HepG2 (cell line): ENCODE measurements around the gene KCTD5. TPM values are rescaled to one million over a fixed set of nuclear protein-coding genes. Genes with fewer than 3 reads are reported as not detected.
A peak's percentile ranks its signal among the peaks of the same experiment; 100 is the strongest.

Source experiments
- ATF1 ChIP-seq: IDR thresholded peaks from 2 replicates; pipeline ENCODE4 v1.6.1; 2016; ENCODE audit warnings: mild to moderate bottlenecking, control low read depth
- ATF5 ChIP-seq: sonication (generic); formaldehyde crosslinking; IDR thresholded peaks from 2 replicates; pipeline ENCODE4 v1.4.0; 2020; ENCODE audit warnings: mild to moderate bottlenecking, low read depth, missing genetic modification reagents
- CHD2 ChIP-seq: IDR thresholded peaks from 2 replicates; pipeline ENCODE4 v1.6.1; 2011; ENCODE audit warnings: low read depth, low read length, improper control_type of control experiment
- EEA1 ChIP-seq: sonication (generic); formaldehyde crosslinking; IDR thresholded peaks from 2 replicates; pipeline ENCODE4 v1.5.1; 2020; ENCODE audit warnings: mild to moderate bottlenecking, missing genetic modification reagents, borderline replicate concordance
- HNF4G ChIP-seq, 2 experiments: sonication (generic) in 1 of 2; formaldehyde crosslinking in 1 of 2; IDR thresholded peaks; 2 replicates each; pipeline versions ENCODE4 v1.4.0 to v1.6.1; 2011 to 2020; ENCODE audit warnings: borderline replicate concordance in 2 of 2, low read depth in 2 of 2, mild to moderate bottlenecking in 2 of 2, low read length in 1 of 2, missing genetic modification reagents in 1 of 2, moderate library complexity in 1 of 2
- IRF2 ChIP-seq: IDR thresholded peaks from 2 replicates; pipeline ENCODE4 v1.6.1; 2018; ENCODE audit warnings: missing genetic modification reagents, missing compliant biosample characterization
- MEF2D ChIP-seq: sonication (generic); formaldehyde crosslinking; IDR thresholded peaks from 2 replicates; pipeline ENCODE4 v1.5.1; 2020; ENCODE audit warnings: mild to moderate bottlenecking, missing genetic modification reagents
- MEIS2 ChIP-seq: sonication (generic); formaldehyde crosslinking; IDR thresholded peaks from 2 replicates; pipeline ENCODE4 v1.9.0; 2021; ENCODE audit warnings: mild to moderate bottlenecking, missing genetic modification reagents
- POLR2AphosphoS2 ChIP-seq: IDR thresholded peaks from 2 replicates; pipeline ENCODE4 v1.6.1; 2011; ENCODE audit warnings: low read depth, low read length, improper control_type of control experiment
- RELA ChIP-seq: sonication (generic); formaldehyde crosslinking; IDR thresholded peaks from 2 replicates; pipeline ENCODE4 v1.4.0; 2020; ENCODE audit warnings: missing genetic modification reagents
- SAFB2 ChIP-seq: sonication (generic); formaldehyde crosslinking; IDR thresholded peaks from 2 replicates; pipeline ENCODE4 v1.5.1; 2020; ENCODE audit warnings: missing genetic modification reagents, low read depth, mild to moderate bottlenecking, borderline replicate concordance
- SOX13 ChIP-seq, 3 experiments: fragments of 450-650 bp in 1 of 3; sonication (generic) in 1 of 3; formaldehyde crosslinking in 1 of 3; IDR thresholded peaks in 2 of 3; conservative IDR thresholded peaks in 1 of 3; 2 replicates each; pipeline versions ENCODE4 v1.5.0 to v1.6.1; 2016 to 2020; ENCODE audit warnings: antibody characterized with exemption in 1 of 3, mild to moderate bottlenecking in 1 of 3, missing compliant biosample characterization in 1 of 3, missing genetic modification reagents in 1 of 3, moderate library complexity in 1 of 3
- SP1 ChIP-seq, 2 experiments: fragments of 450-650 bp in 1 of 2; sonication (generic) in 1 of 2; formaldehyde crosslinking in 1 of 2; IDR thresholded peaks; 2 replicates each; pipeline versions ENCODE4 v1.4.0 to v1.6.1; 2016 to 2020; ENCODE audit warnings: missing genetic modification reagents in 1 of 2
- TBL1XR1 ChIP-seq: fragments of 150-350 bp; IDR thresholded peaks from 2 replicates; pipeline ENCODE4 v1.6.1; 2014; ENCODE audit warnings: borderline replicate concordance, low read length; ENCODE audit not compliant: partially characterized antibody
- TBX3 ChIP-seq: fragments of 450-650 bp; IDR thresholded peaks from 2 replicates; pipeline ENCODE4 v1.6.1; 2017; ENCODE audit warnings: antibody characterized with exemption, mild to moderate bottlenecking, inconsistent platforms, borderline replicate concordance
- ZBTB34 ChIP-seq: sonication (generic); formaldehyde crosslinking; IDR thresholded peaks from 2 replicates; pipeline ENCODE4 v1.8.0; 2022; ENCODE audit warnings: mild to moderate bottlenecking, missing genetic modification reagents
- ZBTB43 ChIP-seq: sonication (generic); formaldehyde crosslinking; conservative IDR thresholded peaks from 2 replicates; pipeline ENCODE4 v1.4.0; 2020; ENCODE audit warnings: missing genetic modification reagents
- ZNF12 ChIP-seq: sonication (generic); formaldehyde crosslinking; IDR thresholded peaks from 2 replicates; pipeline ENCODE4 v1.5.0; 2020; ENCODE audit warnings: missing genetic modification reagents
- ZNF136 ChIP-seq: sonication (generic); formaldehyde crosslinking; IDR thresholded peaks from 2 replicates; pipeline ENCODE4 v1.8.1; 2022; ENCODE audit warnings: low read depth, mild to moderate bottlenecking, moderate library complexity, missing genetic modification reagents
- ZNF256 ChIP-seq: sonication (generic); formaldehyde crosslinking; conservative IDR thresholded peaks from 2 replicates; pipeline ENCODE4 v1.4.0; 2020; ENCODE audit warnings: missing genetic modification reagents
- ZNF280D ChIP-seq: sonication (generic); formaldehyde crosslinking; IDR thresholded peaks from 2 replicates; pipeline ENCODE4 v1.5.1; 2020; ENCODE audit warnings: mild to moderate bottlenecking, missing genetic modification reagents
- ZNF367 ChIP-seq: sonication (generic); formaldehyde crosslinking; IDR thresholded peaks from 2 replicates; pipeline ENCODE4 v1.4.0; 2020; ENCODE audit warnings: missing genetic modification reagents, borderline replicate concordance
- ZNF607 ChIP-seq: sonication (generic); formaldehyde crosslinking; IDR thresholded peaks from 2 replicates; pipeline ENCODE4 v1.5.1; 2020; ENCODE audit warnings: missing genetic modification reagents, mild to moderate bottlenecking, borderline replicate concordance
- ZNF879 ChIP-seq: sonication (generic); formaldehyde crosslinking; IDR thresholded peaks from 2 replicates; pipeline ENCODE4 v1.8.1; 2023; ENCODE audit warnings: missing genetic modification reagents
- polyA plus RNA-seq, 8 experiments: library from polyadenylated mRNA; depleted of rRNA in 3 of 8; stranded (reverse) in 7 of 8; unstranded in 1 of 8; fragments of >200 nt; fragmentation: Illumina TruSeq in 4 of 8; extraction: Trizol in 4 of 8; gene quantifications; 2 replicates each; pipeline versions ENCODE4 v1.2.1 to v1.2.3, GENCODE V29; 2011 to 2016; ENCODE audit warnings: low read depth in 4 of 8, missing spikeins in 1 of 8, mixed read lengths in 1 of 8; ENCODE audit not compliant: insufficient read depth in 1 of 8
- total RNA-seq, 5 experiments: library from RNA; depleted of rRNA; stranded (reverse); fragments of >200 nt; fragmentation: Illumina TruSeq; extraction: Trizol; gene quantifications; 2 replicates each; pipeline ENCODE4 v1.2.3, GENCODE V29; 2016; ENCODE audit warnings: low read depth in 1 of 5

The KCTD5 gene
- total and polyA plus RNA-seq, 2 of the 13 experiments (the other 11 are each of a cell fraction or from before 2014, with no cell fraction given) = 25.4 to 29.8 TPM

GRCh38 chr16:2751577-2752034 is 69.3 kb downstream of the KCTD5 start (continued):
- no peak for TF ChIP-seq HNF4G (IDR thresholded peaks at IDR 0.05; ENCODE audit: borderline replicate concordance, low read depth, low read length)
- no peak for TF ChIP-seq HNF4G (CRISPR knock-in tag; IDR thresholded peaks at IDR 0.05; ENCODE audit: borderline replicate concordance, low read depth)
- no peak for TF ChIP-seq TBX3
- no peak; the same call in 1 of the 2 replicates for TF ChIP-seq ZNF607
- no peak for TF ChIP-seq POLR2AphosphoS2
- TF ChIP-seq ZNF256 = no peak
- 0 out of 2 replicates have a peak, but pooled peaks have one; percentile 33 for TF ChIP-seq ZBTB34 (CRISPR knock-in tag)
- TF ChIP-seq ZNF12 (CRISPR knock-in tag) = peak; percentile 47; the same call in 1 of the 2 replicates
- TF ChIP-seq ATF5 = no peak
- no peak for TF ChIP-seq TBL1XR1
- TF ChIP-seq ATF1 (CRISPR knock-in tag) = no peak
- TF ChIP-seq SAFB2 (CRISPR knock-in tag) = no peak
- TF ChIP-seq ZNF136 (CRISPR knock-in tag) = no peak
- no peak for TF ChIP-seq MEF2D
- no peak for TF ChIP-seq RELA (CRISPR knock-in tag)
- no peak for TF ChIP-seq ZNF280D
- no peak for TF ChIP-seq ZNF367 (CRISPR knock-in tag)
- TF ChIP-seq SP1 (IDR thresholded peaks at IDR 0.05) = no peak
- TF ChIP-seq SP1 (CRISPR knock-in tag; IDR thresholded peaks at IDR 0.05) = no peak; the same call in 1 of the 2 replicates
- no peak for TF ChIP-seq SOX13 (IDR thresholded peaks at IDR 0.05)
- TF ChIP-seq SOX13 (CRISPR knock-in tag; conservative IDR thresholded peaks at IDR 0.05 in 1 of 2, IDR thresholded peaks at IDR 0.05 in 1 of 2) = no peak; a peak in 1 of 4 replicates
- TF ChIP-seq CHD2 = no peak
- TF ChIP-seq EEA1 (CRISPR knock-in tag) = no peak
- no peak for TF ChIP-seq ZNF879 (CRISPR knock-in tag)
- no peak for TF ChIP-seq ZBTB43 (CRISPR knock-in tag)
- no peak for TF ChIP-seq IRF2 (CRISPR knock-in tag)
- TF ChIP-seq MEIS2 (CRISPR knock-in tag) = peak; percentile 13
